HG02759 (cell line): ENCODE measurements around the gene PDIK1L.

Source experiments
- ATAC-seq: cut with Tn5 transposase; IDR thresholded peaks from one replicate; pipeline ENCODE4 v1.9.1; 2021; ENCODE audit warnings: mild to moderate bottlenecking, moderate library complexity; ENCODE audit not compliant: unreplicated experiment

Gene PDIK1L

DNA sequence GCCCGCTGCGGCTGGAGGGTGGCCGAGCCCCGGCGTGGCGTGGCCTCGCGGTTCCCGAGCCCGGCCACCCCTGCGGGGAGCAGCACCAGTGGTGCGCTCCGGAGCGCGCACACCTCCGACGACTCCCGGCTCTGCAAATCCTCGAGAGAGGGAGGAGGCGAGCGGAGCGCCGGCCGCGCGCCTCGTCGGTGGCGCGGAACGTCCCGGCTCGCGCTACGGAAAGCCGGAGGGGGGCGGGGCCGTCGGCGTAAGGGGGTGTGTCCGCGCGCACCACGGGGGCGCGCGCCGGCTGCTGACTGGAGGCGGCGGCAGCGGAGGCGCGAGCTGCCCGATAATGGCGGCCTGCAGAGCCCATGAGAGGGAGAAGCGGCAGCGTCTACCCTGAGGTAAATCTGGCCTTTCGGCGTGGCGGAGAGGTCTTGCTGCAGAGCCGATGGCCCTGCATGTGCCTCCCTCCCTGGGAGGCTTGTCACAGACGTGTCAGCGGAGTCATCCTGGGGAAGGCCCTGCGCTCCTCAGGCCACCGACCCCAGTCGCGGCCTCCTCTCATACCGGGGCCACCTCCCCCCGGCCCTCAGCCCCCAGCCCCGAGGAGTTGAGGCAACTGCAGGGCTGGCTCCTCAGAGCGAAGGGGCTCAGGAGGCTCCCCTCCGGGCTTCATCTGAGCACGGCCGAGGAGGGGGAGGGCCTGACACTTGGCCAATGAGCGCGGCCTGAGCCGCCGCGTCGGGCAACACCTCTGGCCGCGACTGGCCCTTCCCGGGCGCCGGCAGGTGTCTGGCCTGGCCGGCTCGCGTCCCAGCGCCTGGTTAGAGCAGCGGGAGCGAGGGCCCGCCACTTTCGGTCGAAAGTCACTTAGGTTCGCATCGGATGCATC is at the start of gene PDIK1L:
PDIK1L (plus strand) TSS at position 295 of the 877 bp plus-strand sequence. CDS start 2,485 bp downstream, outside the sequence.
- peak; percentile 76 for ATAC-seq

DNA sequence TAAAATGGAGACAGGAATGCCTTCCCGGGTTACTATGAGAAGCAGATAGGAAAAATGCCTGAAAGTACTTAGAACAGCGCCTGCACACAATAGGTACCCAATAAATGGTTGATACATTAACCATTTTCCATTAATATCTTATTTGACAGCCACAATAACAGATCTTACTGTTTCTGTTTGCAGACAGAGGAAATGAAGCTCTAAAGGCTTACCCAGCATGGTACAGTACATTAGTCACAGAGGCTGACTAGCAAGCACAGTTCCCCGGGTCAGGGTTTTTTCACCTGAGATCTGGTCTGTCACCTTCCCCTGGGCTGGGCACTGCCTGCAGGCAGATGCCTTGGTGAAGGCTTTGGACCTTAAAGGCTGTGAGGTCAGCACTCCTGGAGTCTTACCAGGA is 47.1 kb upstream of the PDIK1L start:
- no peak for ATAC-seq

DNA sequence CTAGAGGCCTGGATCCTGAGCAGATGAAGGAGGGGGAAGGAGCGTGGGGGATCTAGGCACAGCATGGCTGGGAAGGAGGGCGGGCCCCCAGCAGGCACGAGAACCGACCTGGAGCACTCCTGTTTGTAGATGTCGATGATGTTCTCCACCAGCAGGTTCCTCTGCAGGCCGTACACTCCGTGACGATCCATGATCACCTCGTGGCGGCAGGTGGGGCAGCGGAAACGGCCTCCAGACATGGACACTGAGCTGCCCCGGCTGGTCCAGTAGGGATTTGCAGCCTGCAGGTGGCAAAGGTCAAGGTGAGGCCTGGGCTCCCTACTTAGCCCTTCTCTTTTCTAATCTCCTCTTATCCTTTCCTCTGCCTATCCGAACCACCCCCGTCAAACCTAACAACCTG is 45.5 kb upstream of the PDIK1L start:
- ATAC-seq: no peak

- no peak for ATAC-seq
Measured at GRCh38 chr1:26066857-26067256, 44.8 kb upstream of the PDIK1L start.

- no peak for ATAC-seq
Measured at GRCh38 chr1:26067432-26067911, 44.2 kb upstream of the PDIK1L start, which contains the start of gene TRIM63. Gene TRIM63, minus strand, starts transcription at chr1:26067630. Its CDS starts 136 bp downstream, at chr1:26067494.

DNA sequence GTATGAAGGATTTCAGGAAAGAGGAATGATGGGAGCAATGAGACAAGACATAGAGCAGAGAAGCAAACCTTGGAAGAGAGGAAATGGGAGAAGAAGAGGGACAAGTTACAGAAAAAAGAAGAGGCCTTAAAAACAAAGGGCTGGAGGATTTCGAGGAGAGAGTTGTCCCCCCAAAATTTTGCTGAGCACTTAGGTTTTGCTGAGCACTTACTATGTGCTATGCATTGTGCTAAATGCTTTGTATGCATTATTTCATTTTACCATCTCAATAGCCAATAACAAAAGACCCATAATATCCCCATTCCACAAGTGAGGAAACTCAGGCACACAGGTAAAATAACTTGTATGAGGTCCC is 41.7 kb upstream of the PDIK1L start:
- ATAC-seq: no peak

DNA sequence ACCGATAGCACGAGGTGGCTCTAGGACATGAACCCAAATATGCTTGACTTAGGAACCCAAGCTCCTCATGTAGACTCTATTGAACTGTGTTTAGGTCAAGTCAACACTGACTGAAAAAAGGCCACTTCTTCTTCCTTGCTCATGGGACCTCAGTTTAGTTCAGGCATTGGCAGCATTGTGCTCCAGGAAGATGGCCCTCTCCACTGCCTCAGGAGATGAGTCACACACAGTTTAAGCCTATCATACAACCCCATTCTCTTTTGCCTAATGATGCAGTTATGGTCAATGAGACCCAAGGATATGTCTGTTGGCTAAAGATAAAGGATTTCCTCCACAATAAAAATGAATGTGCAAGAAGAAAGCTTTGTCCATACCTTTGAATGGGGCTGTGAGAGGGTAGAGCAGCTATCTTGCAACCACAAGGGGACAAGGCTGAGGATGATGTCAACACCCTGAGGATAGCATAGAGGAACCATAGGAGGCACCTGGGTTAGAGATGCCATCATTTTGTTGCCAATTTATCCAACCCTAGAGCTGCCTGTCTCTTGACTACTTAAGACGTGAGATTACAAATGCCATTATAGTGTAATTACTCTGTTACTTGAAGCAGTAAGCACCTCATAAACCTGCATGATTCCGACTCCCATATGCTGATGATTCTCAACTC is 41.2 kb upstream of the PDIK1L start:
- ATAC-seq: no peak

DNA sequence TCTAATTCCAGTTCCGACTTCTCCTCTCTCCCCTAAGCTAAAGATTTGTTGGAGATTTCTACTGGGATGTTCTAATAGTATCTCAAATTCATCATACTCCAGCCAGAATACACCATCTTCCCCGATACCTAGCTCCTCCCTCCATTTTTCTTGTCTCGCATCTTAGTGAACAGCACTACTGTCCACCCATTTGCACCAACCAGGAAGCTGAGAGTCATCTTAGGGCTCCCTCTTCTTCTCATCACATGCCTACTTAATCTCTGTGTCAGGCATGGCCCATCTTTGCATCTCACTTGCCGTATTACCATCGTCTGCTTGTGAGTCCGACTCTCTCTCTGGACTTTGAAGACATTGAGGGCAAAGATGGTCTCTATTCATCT is 40.7 kb upstream of the PDIK1L start:
- ATAC-seq: no peak

- ATAC-seq: no peak
Measured at GRCh38 chr1:26072305-26072704, 39.3 kb upstream of the PDIK1L start.

DNA sequence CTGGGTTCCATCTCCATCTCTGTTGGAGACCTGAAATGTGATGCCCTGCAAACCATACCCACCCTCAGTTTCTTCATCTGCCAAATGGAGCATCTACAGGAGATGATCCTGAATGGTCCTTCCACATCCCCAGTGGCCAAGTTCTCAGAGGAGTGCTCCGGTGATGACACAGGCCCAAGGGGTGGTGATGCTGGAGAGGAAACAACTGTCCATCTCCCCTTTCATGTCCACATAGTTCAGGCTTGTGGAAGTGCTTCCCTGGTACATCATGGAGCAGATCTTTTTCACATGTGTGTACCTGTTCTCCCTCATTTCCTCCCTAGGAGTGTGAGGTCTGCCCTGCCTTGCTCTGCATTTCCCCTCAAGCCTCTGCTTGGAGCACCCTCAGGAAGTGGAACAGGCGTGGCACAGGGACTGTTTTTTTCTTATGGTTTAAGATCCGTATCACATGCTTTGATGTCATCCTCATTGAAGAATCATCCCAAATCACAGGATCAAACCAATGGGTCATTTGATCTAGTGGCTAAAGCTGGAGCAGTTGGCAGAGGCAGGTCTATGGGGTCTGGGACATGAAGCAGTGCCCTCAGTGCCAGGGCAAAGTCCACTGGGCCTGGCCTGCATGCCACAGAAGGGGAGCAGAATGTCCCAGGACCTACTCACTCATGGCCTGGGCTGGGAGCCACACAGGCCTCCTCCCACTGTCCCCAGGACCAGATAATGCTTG is 36.0 kb upstream of the PDIK1L start:
- no peak for ATAC-seq

DNA sequence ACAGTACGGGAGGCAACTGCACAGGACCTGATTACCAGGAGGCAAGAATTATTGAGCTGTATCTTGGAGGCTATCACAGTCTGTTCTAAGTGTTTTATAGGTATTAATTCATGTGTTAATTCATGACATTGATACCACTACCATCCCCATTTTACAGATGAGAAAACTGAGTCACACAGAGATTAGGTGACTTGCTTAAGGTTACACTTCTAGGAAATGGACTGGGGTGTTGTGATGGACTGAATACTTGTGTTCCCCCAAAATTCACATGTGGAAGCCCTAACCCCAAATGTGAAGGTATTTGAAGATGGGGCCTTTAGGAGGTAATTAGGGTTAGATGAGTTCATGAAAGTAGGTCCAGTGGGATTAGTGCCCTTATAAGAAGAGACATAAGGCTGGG is 34.1 kb upstream of the PDIK1L start:
- no peak for ATAC-seq

- ATAC-seq: no peak
Measured at GRCh38 chr1:26078286-26079177, 33.1 kb upstream of the PDIK1L start.

DNA sequence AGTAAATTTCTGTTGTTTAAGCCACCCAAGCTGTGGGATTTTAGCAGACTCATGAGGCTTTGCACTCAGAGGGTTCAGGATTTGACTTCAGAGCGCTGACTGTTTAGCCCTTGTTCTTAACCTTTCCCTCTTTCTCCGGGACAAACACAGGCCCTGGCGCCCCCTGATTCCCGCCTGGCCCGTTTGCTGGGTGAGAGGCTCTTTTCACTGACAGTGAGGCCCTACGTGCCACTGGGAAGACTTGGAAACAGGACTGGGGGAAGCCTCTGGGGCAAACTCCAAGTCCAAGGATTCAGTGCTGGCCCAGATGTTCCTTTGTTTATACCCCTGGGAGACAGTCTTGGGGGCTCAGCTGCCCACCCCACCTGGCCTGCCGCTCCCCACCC is 32.5 kb upstream of the PDIK1L start:
- ATAC-seq: no peak

DNA sequence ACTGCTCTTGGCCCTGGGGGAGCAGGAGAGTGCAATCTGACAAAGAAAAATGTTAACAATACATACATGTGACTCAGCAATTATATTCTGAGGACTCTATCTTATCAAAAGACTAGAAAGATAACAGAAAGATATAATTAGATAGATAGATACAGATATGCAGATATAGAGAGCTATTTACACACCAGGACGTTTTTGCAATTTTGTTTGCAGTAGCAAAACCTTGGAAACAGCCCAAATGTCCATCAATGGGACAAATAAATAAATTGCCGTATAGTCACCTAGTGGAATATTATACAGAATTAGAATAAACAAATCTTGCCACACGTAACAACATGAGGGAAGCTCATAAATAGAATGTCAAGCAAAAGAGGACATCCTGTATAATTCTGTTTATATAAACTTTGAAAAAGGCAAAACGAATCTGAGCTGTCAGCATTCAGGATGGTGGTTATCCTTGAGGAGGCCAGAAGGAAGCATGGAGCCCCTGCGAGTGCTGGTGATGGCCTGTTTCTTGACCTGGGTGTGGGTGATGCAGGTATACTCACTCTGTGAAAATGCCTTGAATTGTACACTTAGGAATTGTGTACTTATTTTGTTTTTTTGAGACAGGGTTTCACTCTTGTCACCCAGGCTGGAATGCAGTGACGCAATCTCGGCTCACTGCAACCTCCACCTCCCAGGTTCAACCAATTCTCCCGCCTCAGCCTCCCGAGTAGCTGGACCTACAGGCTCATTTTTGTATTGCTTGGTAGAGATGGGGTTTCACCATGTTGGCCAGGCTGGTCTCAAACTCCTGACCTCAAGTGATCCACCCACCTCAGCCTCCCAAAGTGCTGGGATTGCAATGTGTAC is 31.4 kb upstream of the PDIK1L start:
- ATAC-seq: no peak

DNA sequence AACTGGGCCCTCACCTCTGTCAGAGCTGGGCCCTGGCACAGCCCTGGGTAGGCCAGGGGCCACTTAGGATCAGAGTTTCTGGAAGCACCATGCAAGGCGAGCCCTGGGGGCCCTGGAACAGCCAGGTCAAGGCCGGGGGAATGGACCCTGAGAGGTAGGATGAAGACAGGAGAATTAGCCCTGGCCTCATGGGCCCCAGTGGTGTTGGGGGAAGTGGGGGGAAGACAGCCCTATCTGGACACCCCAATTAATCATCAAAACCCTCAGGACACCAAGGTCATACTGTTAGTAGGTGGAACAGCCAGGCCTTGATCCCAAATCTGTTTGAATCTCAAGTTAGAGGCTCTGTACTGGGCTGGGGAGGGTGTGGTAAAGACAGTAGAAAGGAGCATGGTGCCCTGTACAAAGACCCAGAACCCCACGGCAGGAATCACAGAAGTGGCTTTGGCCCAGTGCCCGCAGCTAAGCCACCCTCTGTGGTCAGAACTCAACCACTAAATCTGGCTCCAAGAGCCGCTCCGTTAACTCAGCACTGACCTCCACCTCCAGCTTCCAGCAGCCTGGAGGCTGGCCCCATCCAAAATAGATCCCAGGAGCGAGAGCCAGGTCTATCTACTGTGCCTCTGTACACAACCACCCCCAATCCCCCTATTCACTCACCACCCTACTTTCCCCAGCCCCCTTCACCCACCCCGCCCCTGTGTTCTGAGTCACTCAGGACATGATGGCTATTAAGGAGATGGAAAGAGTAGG is 30.2 kb upstream of the PDIK1L start:
- ATAC-seq: no peak

GRCh38 chr1:26082020-26082350 is 29.6 kb upstream of the PDIK1L start:
- no peak for ATAC-seq

DNA sequence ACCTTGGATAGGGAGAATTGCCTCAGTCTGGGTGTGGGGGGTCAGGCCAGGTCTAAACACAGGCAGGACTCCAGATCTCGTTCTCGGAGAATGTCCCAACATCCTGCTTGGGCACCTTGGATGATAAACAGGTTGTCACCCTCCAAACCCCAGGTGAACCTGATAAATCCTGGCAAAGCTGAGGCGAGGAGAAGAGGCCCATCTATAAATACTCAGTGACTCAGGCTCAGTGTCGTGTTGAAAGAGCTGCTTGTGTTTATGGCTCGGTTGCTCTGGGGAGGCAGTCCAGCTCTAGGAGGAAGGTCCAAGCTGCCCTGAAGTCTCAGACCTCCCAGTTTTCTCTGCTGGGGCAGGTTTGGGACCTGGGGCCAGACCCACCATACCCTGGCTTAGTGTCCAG is 28.4 kb upstream of the PDIK1L start:
- ATAC-seq: no peak

GRCh38 chr1:26084091-26084561 is 27.5 kb upstream of the PDIK1L start:
- no peak for ATAC-seq

- no peak for ATAC-seq
Measured at GRCh38 chr1:26084844-26085243, 26.8 kb upstream of the PDIK1L start.
